ENCODE measurements around the gene ZNF622. TPM values are rescaled to one million over a fixed set of nuclear protein-coding genes. Genes with fewer than 3 reads are reported as not detected.

Gene ZNF622
- total and polyA plus RNA-seq, 2 of the 13 experiments (the other 11 are each of a cell fraction or from before 2014, with no cell fraction given), result 12.1 to 44.7 TPM

GRCh38 chr5:16485656-16486055 lies 20.1 kb upstream of the ZNF622 start:
- no TSS peak for BruUV-seq (replicated peaks)
- Histone ChIP-seq H2AFZ (ENCODE audit: low read length) (no peak overlapping the region), H3K27ac (ENCODE audit: extremely low read length, insufficient read depth, low read length) (no peak overlapping the region), H3K4me3 (replicated peaks in 1 of 3; ENCODE audit: insufficient read depth in 1 of 3, low read depth in 2 of 3, low read length in 3 of 3) (no peak overlapping the region), H3K27me3 (ENCODE audit: control insufficient read depth in 1 of 2, insufficient read depth in 2 of 2, low read length in 2 of 2) (no peaks in the 10 kb centered on the region), H3K36me3 (replicated peaks in 1 of 2; ENCODE audit: control insufficient read depth in 1 of 2, insufficient read depth in 2 of 2, low read length in 2 of 2) (no peaks in the 10 kb centered on the region), H3K9me3 (ENCODE audit: low read length) (no peaks in the 10 kb centered on the region), H3K79me2 (ENCODE audit: insufficient read depth, low read length) (no peaks in the 10 kb centered on the region), H4K20me1 (ENCODE audit: insufficient read depth, low read length) (no peaks in the 10 kb centered on the region), H3K4me2 (ENCODE audit: low read depth, low read length) (no peak overlapping the region), H3K4me1 (ENCODE audit: insufficient read depth, low read length) (no peaks in the 10 kb centered on the region), H3K9ac (ENCODE audit: insufficient read depth, low read depth, low read length) (no peak overlapping the region)
- ChIA-PET POLR2A (no interaction called here), CTCF (ENCODE audit: low intra/inter-chr PET ratio, low total read pairs) (no interaction called here)
- in situ Hi-C loops (cut with HindIII; ENCODE audit: extremely low pct_ligation_motif_present, low pct_unique_long_range_greater_than_20kb) (loop anchor here (5.0 to 10.0 kb wide), 2 partner anchors 67 to 179 kb away; no protein-coding TSS in a partner anchor), intact Hi-C loops (cut with micrococcal nuclease; ENCODE audit: unreplicated experiment) (no loop called here)
- FAIRE-seq (no peak), DNase-seq (ENCODE audit: low spot score) (no peak), ATAC-seq (no peak)
- TF ChIP-seq TAF15 (IDR thresholded peaks at IDR 0.05; ENCODE audit: low read depth, low read length, poor library complexity, severe bottlenecking) (no peak), HOXD1 (CRISPR knock-in tag; IDR thresholded peaks at IDR 0.05) (no peak), MXD1 (CRISPR knock-in tag; IDR thresholded peaks at IDR 0.05) (no peak), SYNCRIP (IDR thresholded peaks at IDR 0.05; ENCODE audit: insufficient read depth, low read depth, low read length) (no peak), SIN3A (IDR thresholded peaks at IDR 0.05; ENCODE audit: borderline replicate concordance, low read depth, low read length) (no peak), TSC22D2 (CRISPR knock-in tag; IDR thresholded peaks at IDR 0.05; ENCODE audit: borderline replicate concordance) (no peak), IRF2 (CRISPR knock-in tag; IDR thresholded peaks at IDR 0.05) (no peak), FLYWCH1 (CRISPR knock-in tag; IDR thresholded peaks at IDR 0.05) (no peak), ZNF83 (CRISPR knock-in tag; IDR thresholded peaks at IDR 0.05; ENCODE audit: borderline replicate concordance) (no peak), TOE1 (CRISPR knock-in tag; IDR thresholded peaks at IDR 0.05) (no peak), JUN (CRISPR knock-in tag; IDR thresholded peaks at IDR 0.05) (no peak), MLXIP (CRISPR knock-in tag; IDR thresholded peaks at IDR 0.05; ENCODE audit: borderline replicate concordance) (no peak), CHD4 (IDR thresholded peaks at IDR 0.05; ENCODE audit: borderline replicate concordance, low read length) (no peak)
- TF ChIP-seq, protein P1, sequence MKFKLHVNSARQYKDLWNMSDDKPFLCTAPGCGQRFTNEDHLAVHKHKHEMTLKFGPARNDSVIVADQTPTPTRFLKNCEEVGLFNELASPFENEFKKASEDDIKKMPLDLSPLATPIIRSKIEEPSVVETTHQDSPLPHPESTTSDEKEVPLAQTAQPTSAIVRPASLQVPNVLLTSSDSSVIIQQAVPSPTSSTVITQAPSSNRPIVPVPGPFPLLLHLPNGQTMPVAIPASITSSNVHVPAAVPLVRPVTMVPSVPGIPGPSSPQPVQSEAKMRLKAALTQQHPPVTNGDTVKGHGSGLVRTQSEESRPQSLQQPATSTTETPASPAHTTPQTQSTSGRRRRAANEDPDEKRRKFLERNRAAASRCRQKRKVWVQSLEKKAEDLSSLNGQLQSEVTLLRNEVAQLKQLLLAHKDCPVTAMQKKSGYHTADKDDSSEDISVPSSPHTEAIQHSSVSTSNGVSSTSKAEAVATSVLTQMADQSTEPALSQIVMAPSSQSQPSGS (CRISPR knock-in tag; IDR thresholded peaks at IDR 0.05), result no peak
- TF ChIP-seq, protein P2, sequence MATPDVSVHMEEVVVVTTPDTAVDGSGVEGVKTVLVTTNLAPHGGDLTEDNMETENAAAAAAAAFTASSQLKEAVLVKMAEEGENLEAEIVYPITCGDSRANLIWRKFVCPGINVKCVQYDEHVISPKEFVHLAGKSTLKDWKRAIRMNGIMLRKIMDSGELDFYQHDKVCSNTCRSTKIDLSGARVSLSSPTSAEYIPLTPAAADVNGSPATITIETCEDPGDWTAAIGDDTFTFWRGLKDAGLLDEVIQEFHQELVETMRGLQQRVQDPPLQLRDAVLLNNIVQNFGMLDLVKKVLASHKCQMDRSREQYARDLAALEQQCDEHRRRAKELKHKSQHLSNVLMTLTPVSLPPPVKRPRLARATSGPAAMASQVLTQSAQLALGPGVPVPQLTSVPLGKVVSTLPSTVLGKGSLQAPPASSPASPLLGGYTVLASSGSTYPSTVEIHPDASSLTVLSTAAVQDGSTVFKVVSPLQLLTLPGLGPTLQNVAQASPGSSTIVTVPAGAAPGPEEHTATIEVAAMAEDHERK (CRISPR knock-in tag; IDR thresholded peaks at IDR 0.05; ENCODE audit: low read depth), result no peak

Measured in HepG2 (cell line).